HG03103 (cell line): ENCODE measurements around the gene SCG2.

Experiments used
- ATAC-seq: cut with Tn5 transposase; IDR thresholded peaks from one replicate; pipeline ENCODE4 v1.9.1; 2021; ENCODE audit warnings: low read depth; ENCODE audit not compliant: unreplicated experiment

The SCG2 gene

GRCh38 chr2:223582001-223582400 is 20.2 kb downstream of the SCG2 start:
- ATAC-seq: no peak

- ATAC-seq: no peak
Observed at GRCh38 chr2:223580951-223581350, 21.2 kb downstream of the SCG2 start.

- ATAC-seq: no peak
Observed at GRCh38 chr2:223578846-223579245, 23.3 kb downstream of the SCG2 start.

GRCh38 chr2:223576873-223577272 is 25.3 kb downstream of the SCG2 start:
- ATAC-seq: no peak

GRCh38 chr2:223570784-223571183 is 31.4 kb downstream of the SCG2 start:
- ATAC-seq: no peak

- no peak for ATAC-seq
Observed at GRCh38 chr2:223566396-223566795, 35.8 kb downstream of the SCG2 start.

- no peak for ATAC-seq
Observed at GRCh38 chr2:223563462-223563861, 38.7 kb downstream of the SCG2 start.

- no peak for ATAC-seq
Observed at GRCh38 chr2:223562078-223562477, 40.1 kb downstream of the SCG2 start.

GRCh38 chr2:223560749-223561435 is 41.3 kb downstream of the SCG2 start:
- ATAC-seq: no peak

- no peak for ATAC-seq
Observed at GRCh38 chr2:223558970-223559369, 43.2 kb downstream of the SCG2 start.

GRCh38 chr2:223554923-223555322 is 47.2 kb downstream of the SCG2 start:
- no peak for ATAC-seq

GRCh38 chr2:223549215-223549614 is 52.9 kb downstream of the SCG2 start:
- no peak for ATAC-seq

GRCh38 chr2:223548194-223548593 is 54.0 kb downstream of the SCG2 start:
- no peak for ATAC-seq
